NCI-H446 treated with DMSO at 0.1 percent for 48 hours (cell line): ENCODE results near the gene DNASE1L3.
"Not testable (repeated sequence)": the region's sequence is repeated elsewhere in the genome, so short reads cannot be mapped to it uniquely, and the experiment has no call there.

Experiments used
- DNase-seq: peaks from one replicate; lab custom pipeline; 2025; lab: John Stamatoyannopoulos, UW

Gene DNASE1L3

GRCh38 chr3:58236527-58237237 lies 25.9 kb upstream of the DNASE1L3 start:
- no peak for DNase-seq

- DNase-seq: no peak
Observed at GRCh38 chr3:58235970-58236369, 25.2 kb upstream of the DNASE1L3 start.

DNA sequence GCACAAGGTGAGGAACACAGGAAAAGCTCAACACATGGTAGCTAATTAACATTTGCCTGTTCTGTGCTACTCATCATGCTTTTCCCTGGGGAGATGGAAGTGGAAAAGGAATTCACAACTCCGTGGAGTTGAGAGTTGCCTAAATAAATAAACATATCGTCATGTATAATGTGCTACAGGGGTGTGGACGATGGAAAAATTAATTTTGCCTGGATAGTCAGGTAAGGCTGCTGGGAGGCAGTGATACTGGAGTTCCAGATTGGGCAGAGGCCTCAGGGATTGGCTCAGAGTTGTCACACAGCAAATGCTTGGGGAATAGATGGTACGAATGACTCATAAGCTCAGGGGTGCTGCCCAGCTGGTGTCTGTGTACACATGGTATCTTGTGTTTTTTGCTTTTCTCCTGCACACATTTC lies 23.8 kb upstream of the DNASE1L3 start:
- DNase-seq: peak; percentile 14

DNA sequence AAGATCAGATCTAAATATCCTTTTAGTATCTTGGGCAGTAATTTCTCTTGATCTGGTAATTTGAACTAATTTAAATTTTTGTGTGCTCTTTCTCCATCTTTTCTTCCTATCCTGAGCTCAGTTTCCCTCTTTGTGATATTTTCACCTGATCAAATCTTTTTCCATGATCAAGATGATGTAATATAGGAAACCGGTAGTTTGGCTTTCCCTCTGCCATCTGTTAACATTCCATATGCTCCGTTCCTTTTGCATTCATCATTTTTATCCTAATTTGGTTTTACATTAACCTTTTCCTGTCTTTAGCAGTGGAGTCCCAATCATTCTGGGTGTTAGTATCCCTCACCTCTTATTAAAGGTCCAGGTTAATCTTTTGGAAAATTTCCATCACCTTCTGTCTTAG lies 20.9 kb upstream of the DNASE1L3 start:
- no peak for DNase-seq

DNA sequence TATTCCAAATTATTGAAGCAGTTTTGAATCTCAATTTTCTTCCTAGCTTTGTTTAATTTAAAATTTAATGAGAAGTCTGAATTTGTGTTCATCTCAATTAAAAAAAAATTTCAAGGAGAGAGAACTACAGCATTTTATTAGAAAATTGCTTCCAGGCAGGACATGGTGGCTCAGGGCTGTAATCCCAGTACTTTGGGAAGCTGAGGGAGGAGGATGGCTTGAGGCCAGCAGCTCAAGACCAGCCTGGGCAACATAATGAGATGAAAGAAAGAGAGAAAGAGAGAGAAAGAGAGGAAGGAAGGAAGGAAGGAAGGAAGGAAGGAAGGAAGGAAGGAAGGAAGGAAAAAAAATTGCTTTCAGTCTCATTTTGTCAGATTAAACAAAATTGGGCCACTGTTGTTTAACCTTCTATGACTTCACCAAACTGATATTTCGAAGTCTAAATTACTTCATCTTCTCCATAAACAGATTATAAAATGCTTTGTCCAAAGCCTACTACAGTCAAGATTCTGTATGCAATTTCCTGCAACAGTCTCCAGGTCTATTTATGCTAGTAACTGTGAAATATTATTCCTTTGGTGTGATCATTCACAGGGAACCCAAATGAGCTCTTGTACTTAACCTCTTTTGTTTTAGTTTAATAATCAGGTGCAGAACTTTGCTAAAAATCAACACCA lies 20.2 kb upstream of the DNASE1L3 start:
- DNase-seq: no peak

GRCh38 chr3:58227933-58228332 lies 17.2 kb upstream of the DNASE1L3 start:
- DNase-seq: not testable (repeated sequence)

DNA sequence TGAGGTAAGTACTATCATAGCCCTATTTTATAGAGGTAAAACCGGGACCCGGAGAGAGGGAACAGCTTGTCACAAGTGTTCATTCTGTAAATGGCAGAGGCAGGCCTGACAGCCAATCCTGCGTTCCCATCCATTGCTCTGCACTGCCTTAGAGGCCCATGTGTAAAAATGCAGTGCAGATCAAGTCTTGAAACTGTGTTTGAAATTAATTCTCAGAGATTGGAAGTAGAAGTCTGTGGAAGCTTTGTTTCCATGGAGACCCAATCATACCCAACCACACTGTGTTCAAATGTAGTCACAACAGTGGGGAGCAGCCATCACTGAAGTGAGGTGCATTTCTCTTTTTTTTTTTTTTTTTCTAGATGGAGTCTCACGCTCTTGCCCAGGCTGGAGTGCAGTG lies 13.1 kb upstream of the DNASE1L3 start:
- no peak for DNase-seq

DNA sequence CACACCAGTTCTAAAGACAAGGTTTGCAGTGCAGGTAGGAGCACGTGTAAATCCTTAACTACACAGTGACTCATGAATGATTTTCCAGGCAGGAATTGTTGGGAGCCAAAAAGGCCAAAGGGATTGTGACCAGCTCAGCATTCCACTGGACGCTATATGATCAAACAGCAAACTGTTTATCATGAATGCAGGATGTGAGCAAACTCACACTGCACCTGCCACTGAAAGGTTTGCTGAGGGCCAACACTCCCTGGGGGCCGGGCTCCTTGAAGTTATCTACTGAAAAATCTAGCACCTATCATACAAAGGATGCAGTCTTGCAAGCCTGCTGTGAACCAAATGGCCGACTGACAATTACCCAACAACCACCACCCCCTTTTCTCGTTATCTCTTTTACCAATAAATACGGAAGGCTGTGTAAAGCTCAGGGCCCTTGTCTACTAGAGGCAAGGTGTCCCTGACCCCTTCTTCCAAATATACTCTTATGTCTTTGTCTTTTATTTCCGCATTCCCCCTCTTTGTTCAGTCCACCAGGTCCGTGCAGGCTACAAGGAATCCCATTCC lies 11.5 kb upstream of the DNASE1L3 start:
- DNase-seq: no peak

- DNase-seq: no peak
Observed at GRCh38 chr3:58218904-58219303, 8.1 kb upstream of the DNASE1L3 start.

GRCh38 chr3:58217209-58217811 lies 6.5 kb upstream of the DNASE1L3 start:
- no peak for DNase-seq

DNA sequence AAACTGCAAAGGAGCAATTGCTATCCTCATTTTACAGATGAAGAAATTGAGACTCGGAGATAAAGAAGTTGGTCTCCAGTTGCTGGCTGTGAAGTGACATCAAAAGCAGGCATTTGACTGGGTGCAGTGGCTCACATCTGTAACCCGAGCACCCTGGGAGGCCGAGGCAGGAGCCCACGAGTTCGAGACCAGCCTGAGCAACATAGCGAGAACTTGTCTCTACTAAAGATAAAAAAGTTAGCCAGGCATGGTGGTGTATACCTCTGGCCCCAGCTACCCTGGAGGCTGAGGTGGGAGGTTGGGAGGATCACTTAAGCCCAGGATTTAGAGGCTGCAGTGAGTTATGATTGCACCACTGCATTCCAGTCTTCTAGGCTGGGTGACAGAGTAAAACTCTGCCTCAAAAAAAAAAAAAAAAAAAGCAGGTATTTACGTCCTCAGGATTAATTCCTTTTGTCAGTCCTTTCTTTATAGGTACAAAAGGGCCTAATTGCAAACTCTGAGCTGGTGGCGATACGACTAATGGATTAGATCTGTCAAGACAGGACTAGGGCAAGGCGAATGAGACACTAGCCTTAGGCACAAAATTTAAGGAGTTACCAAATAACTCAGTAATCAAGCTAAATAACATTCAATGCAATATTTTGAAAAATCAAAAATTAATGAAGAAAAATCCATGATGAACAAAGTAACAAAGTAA lies 5.9 kb upstream of the DNASE1L3 start:
- no peak for DNase-seq

GRCh38 chr3:58215317-58216025 lies 4.7 kb upstream of the DNASE1L3 start:
- DNase-seq: no peak

DNA sequence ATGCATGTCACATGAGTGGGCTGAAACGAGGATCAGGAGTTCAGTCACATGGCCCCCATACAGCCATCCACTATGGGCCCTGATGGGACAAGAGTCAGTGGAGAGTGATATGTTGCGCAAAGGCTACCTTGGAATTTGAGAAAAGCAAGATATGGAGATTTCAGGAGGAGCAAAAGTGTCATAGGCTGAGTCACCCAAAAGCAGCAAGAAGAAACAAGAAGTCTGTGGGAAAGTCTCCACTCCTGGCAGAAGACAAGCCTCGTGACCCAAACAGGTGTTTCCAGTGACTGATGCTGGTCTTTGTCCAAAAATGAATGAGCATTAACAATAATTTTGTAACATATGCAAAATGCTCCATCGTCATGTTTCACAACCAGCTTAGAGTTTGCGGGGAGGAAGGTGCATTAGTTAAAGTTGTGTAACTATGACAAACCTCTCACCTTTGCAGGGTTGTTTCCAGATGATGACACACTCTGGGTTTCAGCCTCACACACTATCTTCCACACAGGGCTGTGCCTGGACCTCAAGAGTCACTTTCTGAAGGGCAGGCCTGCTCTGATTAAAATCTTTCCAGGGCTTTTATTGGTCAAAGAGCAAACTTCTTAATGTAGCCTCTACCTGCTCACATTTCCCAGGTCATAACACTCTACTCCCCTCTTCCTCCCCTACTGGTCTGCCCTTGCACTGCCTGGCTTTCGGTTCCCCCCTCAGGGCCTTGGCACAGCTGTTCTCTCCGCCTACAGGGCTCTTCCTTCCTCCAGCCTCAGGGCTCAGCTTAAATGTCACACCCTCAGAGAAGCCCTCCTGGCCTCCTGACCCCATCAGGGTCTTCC lies 3.9 kb upstream of the DNASE1L3 start:
- DNase-seq: no peak

GRCh38 chr3:58209933-58210332 lies 839 bp downstream of the DNASE1L3 start:
- no peak for DNase-seq

- no peak for DNase-seq
Observed at GRCh38 chr3:58207954-58208353, 2.8 kb downstream of the DNASE1L3 start.

DNA sequence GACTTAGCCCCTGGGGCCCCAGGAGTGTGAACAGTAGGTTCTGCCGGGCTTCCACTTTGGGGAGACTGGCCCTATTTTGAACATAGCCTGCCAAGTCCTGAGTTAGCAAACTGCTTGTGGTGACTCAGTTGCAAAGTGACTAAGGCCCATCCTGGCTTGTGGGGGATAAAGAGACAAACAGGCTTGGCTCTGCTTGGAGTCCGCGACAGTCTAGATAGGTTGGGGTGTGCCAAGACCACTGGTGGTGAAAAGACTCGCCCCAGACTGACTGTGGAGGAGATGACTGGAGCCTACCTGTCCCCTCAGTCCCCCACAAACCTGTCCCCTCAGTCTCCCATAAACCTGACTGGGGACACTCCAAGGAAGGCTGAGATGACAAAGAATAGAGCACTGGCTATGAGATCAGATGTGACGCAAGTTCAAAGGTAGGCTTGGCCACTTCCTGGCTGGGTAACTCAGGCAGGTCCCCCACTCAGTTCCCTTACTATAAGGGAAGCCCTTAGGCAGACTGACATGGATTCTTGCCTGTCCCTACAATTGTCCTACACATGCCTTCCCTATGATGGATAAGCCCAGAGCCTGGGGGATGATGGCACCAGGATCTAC lies 4.3 kb downstream of the DNASE1L3 start:
- DNase-seq: no peak

GRCh38 chr3:58205981-58206380 lies 4.8 kb downstream of the DNASE1L3 start:
- DNase-seq: no peak

DNA sequence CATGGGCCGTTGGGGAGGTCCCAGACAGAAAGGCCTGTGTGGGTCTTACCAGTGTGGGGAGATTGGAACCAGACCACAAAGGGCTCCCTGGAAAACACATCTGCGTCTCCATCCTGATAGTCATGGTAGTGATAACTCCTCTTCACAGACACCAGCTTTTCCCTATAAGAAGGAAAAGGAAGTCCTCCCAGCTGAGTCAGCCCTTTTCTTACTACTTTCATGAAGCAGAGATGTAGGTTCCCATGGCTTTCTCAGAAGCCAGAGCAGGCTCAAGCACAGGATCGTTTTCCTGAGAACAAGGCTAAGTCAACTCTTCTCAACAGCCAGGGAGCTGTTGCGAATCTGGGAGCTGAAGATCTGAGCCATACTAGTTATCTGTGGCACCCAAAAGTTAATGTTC lies 6.1 kb downstream of the DNASE1L3 start:
- no peak for DNase-seq

DNA sequence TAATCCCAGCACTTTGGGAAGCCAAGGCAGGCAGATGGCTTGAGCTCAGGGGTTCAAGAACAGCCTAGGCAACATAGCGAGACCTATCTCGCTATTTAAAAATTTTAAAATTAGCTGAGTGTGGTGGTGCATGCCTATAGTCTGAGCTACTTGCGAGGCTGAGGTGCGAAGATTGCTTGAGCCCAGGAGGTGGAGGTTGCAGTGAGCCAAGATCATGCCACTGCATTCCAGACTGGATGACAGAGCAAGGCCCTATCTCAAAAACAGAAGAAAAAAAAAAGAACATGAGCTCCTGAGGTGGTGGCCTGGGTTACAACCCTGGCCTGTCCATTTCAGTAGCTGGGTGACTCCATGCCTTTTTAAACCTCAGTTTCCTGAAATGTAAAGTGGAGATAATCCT lies 7.2 kb downstream of the DNASE1L3 start:
- no peak for DNase-seq

GRCh38 chr3:58202917-58203360 lies 7.8 kb downstream of the DNASE1L3 start:
- DNase-seq: no peak
